Muscle layer of colon (tissue), 2 donors: Measurements from ENCODE around the gene MYL4.
"Not testable (repeated sequence)": the region's sequence is repeated elsewhere in the genome, so short reads cannot be mapped to it uniquely, and the experiment has no call there.

Experiments
- H3K27ac ChIP-seq: one replicate; pipeline ENCODE4 v1.7.0; 2013; ENCODE audit warnings: low read depth, mild to moderate bottlenecking, low read length, moderate library complexity
- H3K27me3 ChIP-seq, 2 donors: one replicate each; pipeline ENCODE4 v1.7.0; 2013; ENCODE audit warnings: low read length in 2 of 2, mild to moderate bottlenecking in 2 of 2; ENCODE audit not compliant: insufficient read depth in 2 of 2, control insufficient read depth in 1 of 2
- H3K36me3 ChIP-seq: one replicate; pipeline ENCODE4 v1.7.0; 2013; ENCODE audit warnings: mild to moderate bottlenecking, low read length; ENCODE audit not compliant: insufficient read depth
- H3K4me1 ChIP-seq: one replicate; pipeline ENCODE4 v1.7.0; 2013; ENCODE audit warnings: mild to moderate bottlenecking, low read length; ENCODE audit not compliant: insufficient read depth
- H3K4me3 ChIP-seq, 2 donors: one replicate each; pipeline ENCODE4 v1.7.0; 2013; ENCODE audit warnings: low read length in 2 of 2, low read depth in 1 of 2, mild to moderate bottlenecking in 1 of 2, moderate library complexity in 1 of 2
- H3K9ac ChIP-seq: one replicate; pipeline ENCODE4 v1.7.0; 2013; ENCODE audit warnings: low read length
- H3K9me3 ChIP-seq: one replicate; pipeline ENCODE4 v1.7.0; 2013; ENCODE audit warnings: mild to moderate bottlenecking, low read length
- donor health status: abdominal sarcoma.
- donor health status: Adenocarcinoma of cecum.

The MYL4 gene

GRCh38 chr17:47212458-47212857, 3.3 kb downstream of the MYL4 start:
- H3K27me3 ChIP-seq: no peaks in the 10 kb centered on the region
- H3K27ac ChIP-seq: no peak overlapping the region
- no peak overlapping the region for H3K9ac ChIP-seq
- H3K4me3 ChIP-seq: no peak overlapping the region
- H3K9me3 ChIP-seq: no peaks in the 10 kb centered on the region
- no peaks in the 10 kb centered on the region for H3K36me3 ChIP-seq
- no peaks in the 10 kb centered on the region for H3K4me1 ChIP-seq

GRCh38 chr17:47213540-47213939, 4.4 kb downstream of the MYL4 start:
- H3K27ac ChIP-seq: no peak overlapping the region
- H3K9ac ChIP-seq: no peak overlapping the region
- no peaks in the 10 kb centered on the region for H3K4me1 ChIP-seq
- H3K9me3 ChIP-seq: no peaks in the 10 kb centered on the region
- no peaks in the 10 kb centered on the region for H3K27me3 ChIP-seq
- H3K36me3 ChIP-seq: no peaks in the 10 kb centered on the region
- H3K4me3 ChIP-seq: no peak overlapping the region

- H3K4me3 ChIP-seq: no peak overlapping the region
- H3K4me1 ChIP-seq: no peaks in the 10 kb centered on the region
- no peak overlapping the region for H3K27ac ChIP-seq
- no peaks in the 10 kb centered on the region for H3K27me3 ChIP-seq
- no peaks in the 10 kb centered on the region for H3K36me3 ChIP-seq
- H3K9me3 ChIP-seq: no peaks in the 10 kb centered on the region
- H3K9ac ChIP-seq: no peak overlapping the region
Observed at GRCh38 chr17:47214931-47215330, 5.8 kb downstream of the MYL4 start.

GRCh38 chr17:47216821-47217220, 7.7 kb downstream of the MYL4 start:
- not testable (repeated sequence) for H3K36me3 ChIP-seq, H3K4me3 ChIP-seq, H3K27me3 ChIP-seq, H3K4me1 ChIP-seq, H3K9me3 ChIP-seq, H3K27ac ChIP-seq, H3K9ac ChIP-seq

GRCh38 chr17:47217279-47217678, 8.1 kb downstream of the MYL4 start:
- not testable (repeated sequence) for H3K9ac ChIP-seq, H3K27ac ChIP-seq, H3K9me3 ChIP-seq, H3K4me3 ChIP-seq, H3K36me3 ChIP-seq, H3K4me1 ChIP-seq, H3K27me3 ChIP-seq

GRCh38 chr17:47218896-47219430, 9.8 kb downstream of the MYL4 start:
- Histone ChIP-seq H3K27ac (no peak overlapping the region), H3K27me3 (no peaks in the 10 kb centered on the region)

GRCh38 chr17:47219621-47220475, 10.7 kb downstream of the MYL4 start:
- H3K4me1 ChIP-seq: peaks cover 5% of the 10 kb centered on the region

More at GRCh38 chr17:47218896-47219430, 9.8 kb downstream of the MYL4 start:
- H3K36me3 ChIP-seq: no peaks in the 10 kb centered on the region
- H3K4me1 ChIP-seq: no peaks in the 10 kb centered on the region
- no peaks in the 10 kb centered on the region for H3K9me3 ChIP-seq
- no peak overlapping the region for H3K9ac ChIP-seq
- no peak overlapping the region for H3K4me3 ChIP-seq

GRCh38 chr17:47220531-47220999, 11.4 kb downstream of the MYL4 start:
- Histone ChIP-seq H3K9me3 (no peaks in the 10 kb centered on the region), H3K4me1 (peaks cover 12% of the 10 kb centered on the region), H3K27ac (no peak overlapping the region), H3K36me3 (no peaks in the 10 kb centered on the region), H3K27me3 (no peaks in the 10 kb centered on the region), H3K9ac (no peak overlapping the region), H3K4me3 (no peak overlapping the region)

More at GRCh38 chr17:47219621-47220475, 10.7 kb downstream of the MYL4 start:
- Histone ChIP-seq H3K9ac (no peak overlapping the region), H3K36me3 (no peaks in the 10 kb centered on the region), H3K27ac (no peak overlapping the region), H3K9me3 (no peaks in the 10 kb centered on the region), H3K27me3 (no peaks in the 10 kb centered on the region), H3K4me3 (no peak overlapping the region)

GRCh38 chr17:47221154-47221553, 12.0 kb downstream of the MYL4 start:
- H3K4me3 ChIP-seq: no peak overlapping the region
- peaks cover 18% of the 10 kb centered on the region for H3K4me1 ChIP-seq
- H3K27me3 ChIP-seq: no peaks in the 10 kb centered on the region
- H3K27ac ChIP-seq: no peak overlapping the region
- no peak overlapping the region for H3K9ac ChIP-seq
- no peaks in the 10 kb centered on the region for H3K36me3 ChIP-seq
- H3K9me3 ChIP-seq: no peaks in the 10 kb centered on the region

GRCh38 chr17:47222047-47222446, 12.9 kb downstream of the MYL4 start:
- Histone ChIP-seq H3K4me1 (peaks cover 21% of the 10 kb centered on the region), H3K9ac (no peak overlapping the region), H3K9me3 (no peaks in the 10 kb centered on the region), H3K27me3 (no peaks in the 10 kb centered on the region), H3K4me3 (no peak overlapping the region), H3K27ac (no peak overlapping the region), H3K36me3 (no peaks in the 10 kb centered on the region)

- no peaks in the 10 kb centered on the region for H3K9me3 ChIP-seq
- no peak overlapping the region for H3K4me3 ChIP-seq
- H3K27ac ChIP-seq: no peak overlapping the region
- H3K9ac ChIP-seq: no peak overlapping the region
- H3K36me3 ChIP-seq: no peaks in the 10 kb centered on the region
- H3K27me3 ChIP-seq: no peaks in the 10 kb centered on the region
- H3K4me1 ChIP-seq: peaks cover 21% of the 10 kb centered on the region
Observed at GRCh38 chr17:47223007-47223406, 13.9 kb downstream of the MYL4 start.

GRCh38 chr17:47223460-47223859, 14.3 kb downstream of the MYL4 start:
- Histone ChIP-seq H3K4me1 (peaks cover 21% of the 10 kb centered on the region), H3K36me3 (no peaks in the 10 kb centered on the region), H3K9me3 (no peaks in the 10 kb centered on the region), H3K9ac (no peak overlapping the region), H3K27me3 (no peaks in the 10 kb centered on the region), H3K4me3 (no peak overlapping the region), H3K27ac (no peak overlapping the region)
